Stimulated activated CD8-positive, alpha-beta memory T cell treated with anti-CD3 and anti-CD28 coated beads, Interleukin-4, amount 100 ng/mL, for 24 hours (primary cell): ENCODE measurements around the gene SLC38A11.
"Not testable (repeated sequence)": the region's sequence is repeated elsewhere in the genome, so short reads cannot be mapped to it uniquely, and the experiment has no call there.

Experiments
- DNase-seq: peaks from one replicate; pipeline ENCODE4 v3.0.0-alpha.2; 2020; ENCODE audit warnings: low read depth

SLC38A11 gene

DNA sequence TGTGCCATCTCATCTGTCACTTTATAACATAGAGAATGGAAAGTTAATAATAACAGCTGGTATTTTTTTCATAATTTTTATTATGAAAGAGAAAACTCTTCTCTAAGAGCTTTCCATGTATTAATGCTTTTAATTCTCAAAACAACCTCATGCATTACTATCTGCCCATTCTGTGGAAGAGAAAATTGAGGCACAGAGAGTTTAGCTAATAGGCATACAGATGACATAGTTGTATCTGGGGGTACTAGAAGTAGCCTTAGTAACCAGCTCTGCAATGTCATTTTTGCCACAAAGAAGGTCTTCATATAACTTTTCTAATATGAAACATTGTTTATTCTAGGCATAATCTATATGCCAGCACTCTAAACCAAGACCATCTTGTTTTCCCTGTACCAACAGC is 77.4 kb downstream of the SLC38A11 start:
- DNase-seq, result no peak

GRCh38 chr2:164877169-164877568 is 78.2 kb downstream of the SLC38A11 start:
- DNase-seq, result no peak

GRCh38 chr2:164875334-164876205 is 79.8 kb downstream of the SLC38A11 start:
- DNase-seq, result no peak

DNA sequence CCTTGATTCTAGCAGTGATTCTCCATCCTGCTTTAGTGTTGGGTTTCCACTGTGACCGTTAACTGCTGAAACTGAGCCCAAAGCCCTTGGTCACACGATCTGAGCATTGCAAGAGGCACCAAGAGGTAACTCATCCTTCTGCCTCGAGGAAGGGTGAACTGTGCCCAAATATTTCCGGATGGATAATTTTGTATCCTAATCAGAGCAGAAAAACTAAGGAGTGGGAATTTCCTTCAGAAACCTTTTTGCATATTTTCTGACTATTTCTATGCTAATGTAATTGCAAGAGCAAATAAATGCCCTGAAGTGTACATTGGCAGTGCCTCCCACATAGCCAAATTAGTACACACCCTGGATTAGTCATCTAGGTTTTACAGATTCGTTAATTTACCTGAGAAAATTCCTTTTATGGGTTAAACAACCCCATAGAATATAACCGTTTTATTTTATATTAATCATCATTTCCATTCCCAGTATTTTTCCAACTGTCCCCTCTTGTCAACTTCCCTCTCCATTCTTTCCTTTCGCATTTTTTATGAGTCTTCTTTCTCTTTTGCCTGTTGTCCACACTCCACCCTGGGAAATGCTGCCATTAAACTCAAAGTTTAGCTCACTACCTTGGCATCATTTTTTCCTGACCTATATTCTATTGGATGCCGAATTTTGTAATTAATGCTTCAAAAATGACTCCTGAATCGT is 82.0 kb downstream of the SLC38A11 start:
- DNase-seq, result no peak

DNA sequence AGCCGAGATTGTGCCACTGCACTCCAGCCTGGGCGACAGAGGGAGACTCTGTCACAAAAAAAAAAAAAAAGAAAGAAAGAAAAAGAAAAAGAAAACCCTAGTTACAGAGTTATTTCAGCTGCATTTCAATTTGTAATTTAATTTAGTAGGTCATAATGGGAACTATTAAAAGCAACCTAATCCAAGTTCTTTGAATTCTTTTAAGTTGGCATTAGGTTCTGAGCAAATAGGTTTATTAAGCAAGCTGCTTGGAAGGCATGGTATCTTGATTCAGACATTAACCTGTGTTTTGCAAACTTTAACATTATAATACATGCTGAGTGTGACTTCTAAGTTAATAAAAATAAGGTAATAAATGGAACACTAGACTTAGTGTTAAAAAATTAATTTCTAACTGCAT is 83.9 kb downstream of the SLC38A11 start:
- DNase-seq, result no peak

GRCh38 chr2:164869420-164869772 is 85.9 kb downstream of the SLC38A11 start:
- DNase-seq, result no peak

DNA sequence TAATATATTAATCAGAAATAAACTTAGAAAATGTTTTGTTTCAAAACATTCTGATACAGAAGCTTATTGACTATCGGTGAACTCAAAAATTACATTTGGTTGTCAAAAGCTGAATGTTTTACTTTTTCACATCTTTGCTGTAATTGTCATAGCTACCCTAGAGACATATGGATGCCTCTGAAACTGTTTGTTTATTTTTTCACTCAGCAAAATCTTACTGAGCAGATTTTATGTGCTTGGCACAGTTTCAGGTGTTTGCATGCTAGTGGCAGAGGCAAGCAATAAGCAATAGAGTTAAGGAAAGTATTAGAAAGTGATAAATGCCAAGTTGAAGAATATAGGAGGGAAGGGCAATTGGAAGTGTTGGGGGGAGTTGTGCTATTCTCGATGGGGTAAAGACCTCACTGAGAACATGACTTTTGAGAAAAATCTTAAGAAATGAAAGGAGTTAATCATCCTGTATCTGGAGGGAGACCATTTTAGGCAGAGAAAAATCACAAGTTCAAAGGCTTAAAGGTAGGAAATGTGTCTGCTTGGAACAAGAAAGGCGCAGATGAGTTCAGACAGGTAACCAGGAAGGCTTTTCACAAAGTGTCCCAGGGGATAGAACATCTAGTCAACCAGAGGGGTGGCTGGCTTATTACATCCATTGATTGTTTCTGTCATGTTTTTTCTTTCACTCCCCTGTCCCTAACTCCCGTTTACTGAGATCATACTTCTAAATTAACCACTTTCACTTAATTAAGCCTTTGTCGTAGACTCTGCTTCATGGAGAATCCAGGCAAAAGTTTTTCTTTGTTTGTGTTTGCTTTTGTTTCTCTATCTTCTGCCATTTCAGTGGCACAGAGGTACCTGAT is 86.5 kb downstream of the SLC38A11 start:
- DNase-seq, result no peak

DNA sequence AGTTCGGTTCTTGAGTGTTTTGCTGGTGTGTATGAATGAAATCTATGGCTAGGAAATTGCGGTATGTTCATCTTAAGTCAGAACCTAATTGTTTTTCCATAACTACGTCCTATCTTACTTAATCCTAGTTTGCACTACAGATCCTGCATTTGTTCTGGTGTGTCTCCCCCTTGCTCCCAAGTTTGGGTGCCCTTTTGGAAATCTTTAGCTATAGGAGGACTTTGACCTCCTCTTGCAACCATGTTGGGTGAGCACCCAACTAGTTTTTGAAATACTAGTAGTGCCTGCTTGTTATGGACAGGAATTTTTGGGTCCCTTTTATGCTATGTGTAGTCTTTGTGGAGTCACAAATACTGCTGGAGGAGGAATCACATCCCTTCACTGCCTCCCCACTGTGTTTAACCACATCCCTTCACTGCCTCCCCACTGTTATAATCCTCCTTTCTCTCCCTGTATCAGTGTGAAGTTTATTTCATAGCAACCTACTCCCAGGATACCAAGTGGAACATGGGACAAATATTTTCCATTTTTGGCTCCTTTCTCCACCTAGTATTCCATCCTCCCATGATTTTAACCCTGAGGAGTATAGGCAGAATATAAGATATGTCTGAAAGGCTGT is 87.4 kb downstream of the SLC38A11 start:
- no peak for DNase-seq

- not testable (repeated sequence) for DNase-seq
Observed at GRCh38 chr2:164866381-164866780, 88.9 kb downstream of the SLC38A11 start.

GRCh38 chr2:164860694-164861042 is 94.7 kb downstream of the SLC38A11 start:
- DNase-seq, result no peak

DNA sequence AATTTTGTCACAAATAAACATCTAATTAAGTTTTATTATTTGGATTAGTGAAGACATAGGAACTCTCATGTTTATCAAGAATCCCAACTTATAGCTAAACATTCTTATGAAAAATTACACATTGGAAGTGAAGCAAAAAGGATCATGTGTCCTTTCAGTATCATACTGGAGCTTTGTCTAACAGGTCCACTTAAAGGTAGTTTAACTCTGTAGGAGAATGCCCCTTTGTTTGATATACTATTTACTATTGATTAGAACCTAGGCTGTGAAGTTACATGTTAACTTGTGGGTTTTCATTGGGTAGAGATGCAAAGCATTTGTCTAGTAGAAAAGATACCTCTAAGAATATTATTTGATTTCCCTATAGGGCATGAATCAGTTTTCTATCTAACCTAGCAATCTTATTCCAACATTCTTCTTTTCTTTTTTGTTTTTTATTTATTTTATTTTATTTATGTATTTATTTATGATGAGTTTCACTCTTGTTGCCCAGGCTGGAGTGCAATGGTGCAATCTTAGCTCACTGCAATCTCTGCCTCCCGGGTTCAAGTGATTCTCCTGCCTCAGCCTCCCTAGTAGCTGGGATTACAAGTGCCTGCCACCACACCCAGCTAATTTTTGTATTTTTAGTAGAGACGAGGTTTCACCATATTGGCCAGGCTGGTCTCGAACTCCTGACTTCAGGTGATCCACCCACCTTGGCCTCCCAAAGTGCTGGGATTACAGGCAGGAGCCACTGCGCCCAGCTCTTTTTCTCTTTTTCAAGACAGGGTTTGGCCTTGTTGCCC is 95.2 kb downstream of the SLC38A11 start:
- not testable (repeated sequence) for DNase-seq

- DNase-seq, result no peak
Observed at GRCh38 chr2:164859251-164859818, 96.0 kb downstream of the SLC38A11 start.

DNA sequence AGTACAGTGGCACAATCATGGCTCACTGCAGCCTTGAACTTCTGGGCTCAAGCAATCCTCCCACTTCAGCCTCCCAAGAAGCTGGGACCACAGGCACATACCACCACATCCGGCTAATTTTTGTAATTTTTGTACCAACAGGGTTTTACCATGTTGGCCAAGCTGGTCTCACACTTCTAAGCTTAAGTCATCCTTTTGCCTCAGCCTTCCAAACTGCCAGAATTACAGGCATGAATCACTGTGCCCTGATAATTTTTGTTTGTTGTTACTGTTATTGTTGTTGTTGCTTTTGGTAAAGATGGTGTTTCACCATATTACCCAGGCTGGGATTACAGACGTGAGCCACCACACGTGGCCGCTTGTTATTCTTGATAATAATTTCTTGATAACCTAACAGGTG is 103.2 kb downstream of the SLC38A11 start:
- no peak for DNase-seq

GRCh38 chr2:164850235-164850634 is 105.1 kb downstream of the SLC38A11 start:
- DNase-seq, result no peak

- no peak for DNase-seq
Observed at GRCh38 chr2:164849506-164849905, 105.8 kb downstream of the SLC38A11 start.

DNA sequence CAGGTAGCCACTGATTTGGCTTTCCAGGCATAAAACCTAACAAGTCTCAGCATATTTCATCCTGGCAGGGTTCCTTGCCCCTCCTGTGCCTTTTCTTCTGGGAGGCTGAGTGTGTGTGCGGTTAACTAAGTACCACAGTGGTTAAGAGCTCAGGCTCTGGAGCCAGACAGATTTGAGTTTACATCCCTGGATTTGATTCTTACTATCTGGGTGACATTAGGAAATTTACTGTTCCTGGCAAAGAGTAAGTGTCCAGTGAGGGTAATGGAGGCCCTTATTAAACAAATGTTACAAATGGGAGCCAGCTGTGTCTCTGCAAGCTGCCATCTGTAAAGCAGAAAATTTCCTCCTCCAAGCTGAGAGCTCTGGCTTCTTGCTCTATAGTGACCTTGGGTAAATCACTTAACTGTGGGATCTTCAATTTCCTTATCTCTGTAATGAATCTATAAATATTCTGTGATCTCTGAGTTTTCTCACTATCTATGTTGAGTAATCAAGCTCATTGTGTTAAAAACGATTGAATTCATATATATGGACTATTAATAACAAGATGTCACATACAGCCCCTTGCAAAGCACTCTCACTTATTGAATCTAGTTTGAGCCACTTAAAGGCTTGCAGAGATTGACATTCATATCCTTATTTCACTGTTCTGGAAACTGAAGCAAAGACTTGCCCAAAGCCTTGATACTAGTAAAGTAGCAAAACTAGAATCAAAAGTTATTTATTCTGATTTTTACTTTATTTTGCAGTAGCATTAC is 107.2 kb downstream of the SLC38A11 start:
- DNase-seq, result no peak

DNA sequence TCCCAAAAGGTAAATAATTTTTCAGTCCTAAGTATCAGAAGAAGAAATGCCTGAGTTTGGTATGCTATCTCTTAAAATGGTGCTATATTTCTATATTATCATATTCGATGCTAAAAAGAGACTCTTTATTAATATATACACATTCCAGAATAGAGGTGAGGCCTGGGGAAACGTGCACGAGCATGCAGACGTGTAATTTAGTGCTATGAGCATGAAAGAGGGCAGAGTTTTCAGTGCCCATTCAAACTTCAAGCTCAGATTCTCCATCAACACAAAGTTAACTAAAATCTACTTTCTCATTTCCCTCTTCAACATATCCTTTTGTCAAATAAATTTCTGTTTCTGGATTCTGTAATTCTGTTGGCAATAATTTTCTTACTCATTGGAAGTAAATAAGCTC is 108.0 kb downstream of the SLC38A11 start:
- DNase-seq, result no peak

- DNase-seq, result no peak
Observed at GRCh38 chr2:164846276-164846675, 109.0 kb downstream of the SLC38A11 start.
